GM18873 (cell line): ENCODE data around the gene MGAT4C.
"Not testable (repeated sequence)": the region's sequence is repeated elsewhere in the genome, so short reads cannot be mapped to it uniquely, and the experiment has no call there.

Experiments used
- ATAC-seq: cut with Tn5 transposase; IDR thresholded peaks from one replicate; pipeline ENCODE4 v1.9.1; 2021; ENCODE audit warnings: mild to moderate bottlenecking, moderate library complexity, moderate number of reproducible peaks; ENCODE audit not compliant: unreplicated experiment, low FRiP score

The MGAT4C gene

GRCh38 chr12:86139671-86140070, 116.5 kb downstream of the MGAT4C start:
- ATAC-seq = no peak

- ATAC-seq = no peak
These were observed 117.4 kb downstream of the MGAT4C start for GRCh38 chr12:86138770-86139169.

- ATAC-seq = no peak
These were observed 118.3 kb downstream of the MGAT4C start for GRCh38 chr12:86137936-86138335.

GRCh38 chr12:86134561-86134960, 121.6 kb downstream of the MGAT4C start:
- no peak for ATAC-seq

GRCh38 chr12:86126900-86127299, 129.3 kb downstream of the MGAT4C start:
- ATAC-seq = not testable (repeated sequence)

GRCh38 chr12:86122846-86123468, 133.2 kb downstream of the MGAT4C start:
- no peak for ATAC-seq

- no peak for ATAC-seq
These were observed 138.0 kb downstream of the MGAT4C start for GRCh38 chr12:86118161-86118560.

- no peak for ATAC-seq
These were observed 138.5 kb downstream of the MGAT4C start for GRCh38 chr12:86117711-86118110.

GRCh38 chr12:86104087-86104486, 152.1 kb downstream of the MGAT4C start:
- no peak for ATAC-seq

GRCh38 chr12:86097161-86097560, 159.0 kb downstream of the MGAT4C start:
- no peak for ATAC-seq

GRCh38 chr12:86091681-86092080, 164.5 kb downstream of the MGAT4C start:
- no peak for ATAC-seq

- ATAC-seq = no peak
These were observed 174.3 kb downstream of the MGAT4C start for GRCh38 chr12:86081843-86082242.

- not testable (repeated sequence) for ATAC-seq
These were observed 197.1 kb downstream of the MGAT4C start for GRCh38 chr12:86059052-86059451.

GRCh38 chr12:86057092-86057845, 198.9 kb downstream of the MGAT4C start:
- ATAC-seq = no peak

- ATAC-seq = no peak
These were observed 203.3 kb downstream of the MGAT4C start for GRCh38 chr12:86052921-86053320.

GRCh38 chr12:86050010-86050409, 206.2 kb downstream of the MGAT4C start:
- no peak for ATAC-seq

GRCh38 chr12:86044396-86044795, 211.8 kb downstream of the MGAT4C start:
- ATAC-seq = no peak

GRCh38 chr12:86042062-86042461, 214.1 kb downstream of the MGAT4C start:
- no peak for ATAC-seq

- ATAC-seq = no peak
These were observed 237.8 kb downstream of the MGAT4C start for GRCh38 chr12:86018361-86018760.

- no peak for ATAC-seq
These were observed 241.2 kb downstream of the MGAT4C start for GRCh38 chr12:86015026-86015425.

- no peak for ATAC-seq
These were observed 249.5 kb downstream of the MGAT4C start for GRCh38 chr12:86006727-86007126.

- no peak for ATAC-seq
These were observed 258.1 kb downstream of the MGAT4C start for GRCh38 chr12:85998074-85998473.
